ENCODE data around the gene CCL15.

DNA sequence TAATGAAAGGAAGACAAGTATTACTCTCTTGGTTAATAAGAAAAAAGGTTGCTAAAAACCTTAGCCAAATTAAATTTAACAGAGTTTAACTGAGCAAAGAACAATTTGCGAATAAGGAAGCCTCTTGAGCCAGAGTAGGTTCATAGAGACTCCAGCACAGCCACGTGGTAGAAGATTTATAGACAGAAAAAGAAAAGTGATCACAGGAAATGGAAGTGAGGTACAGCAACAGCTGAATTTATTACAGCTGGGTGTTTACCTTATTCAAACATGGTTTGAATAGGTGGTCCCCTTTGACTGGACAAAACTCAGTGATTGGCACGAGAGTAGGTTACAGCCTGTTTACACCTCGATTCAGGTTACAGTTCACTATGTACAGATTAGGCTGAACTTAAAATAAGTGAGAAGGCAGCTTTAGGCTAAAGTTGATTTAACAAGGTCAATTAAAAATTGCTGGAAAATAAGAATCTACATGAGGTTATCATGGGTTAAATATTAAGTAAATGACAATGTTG is 3.3 kb upstream of the CCL15 start:
- TF ChIP-seq MXD4 (CRISPR knock-in tag; IDR thresholded peaks at IDR 0.05; ENCODE audit: borderline replicate concordance) (no peak), ELF4 (CRISPR knock-in tag; IDR thresholded peaks at IDR 0.05; ENCODE audit: low read depth) (no peak), KAT7 (CRISPR knock-in tag; IDR thresholded peaks at IDR 0.05; ENCODE audit: borderline replicate concordance) (no peak), GABPB1 (CRISPR knock-in tag; IDR thresholded peaks at IDR 0.05) (no peak), ZNF416 (CRISPR knock-in tag; IDR thresholded peaks at IDR 0.05) (no peak), ESRRA (CRISPR knock-in tag; IDR thresholded peaks at IDR 0.05; ENCODE audit: borderline replicate concordance) (no peak), IRF1 (CRISPR knock-in tag; IDR thresholded peaks at IDR 0.05) (no peak), E2F5 (CRISPR knock-in tag; IDR thresholded peaks at IDR 0.05) (no peak), SP1 (CRISPR knock-in tag; conservative IDR thresholded peaks at IDR 0.05) (no peak), FOXJ3 (CRISPR knock-in tag; IDR thresholded peaks at IDR 0.05; ENCODE audit: borderline replicate concordance) (no peak), E2F1 (CRISPR knock-in tag; IDR thresholded peaks at IDR 0.05) (no peak), CREM (CRISPR knock-in tag; IDR thresholded peaks at IDR 0.05) (no peak)
- TF ChIP-seq, protein P1, sequence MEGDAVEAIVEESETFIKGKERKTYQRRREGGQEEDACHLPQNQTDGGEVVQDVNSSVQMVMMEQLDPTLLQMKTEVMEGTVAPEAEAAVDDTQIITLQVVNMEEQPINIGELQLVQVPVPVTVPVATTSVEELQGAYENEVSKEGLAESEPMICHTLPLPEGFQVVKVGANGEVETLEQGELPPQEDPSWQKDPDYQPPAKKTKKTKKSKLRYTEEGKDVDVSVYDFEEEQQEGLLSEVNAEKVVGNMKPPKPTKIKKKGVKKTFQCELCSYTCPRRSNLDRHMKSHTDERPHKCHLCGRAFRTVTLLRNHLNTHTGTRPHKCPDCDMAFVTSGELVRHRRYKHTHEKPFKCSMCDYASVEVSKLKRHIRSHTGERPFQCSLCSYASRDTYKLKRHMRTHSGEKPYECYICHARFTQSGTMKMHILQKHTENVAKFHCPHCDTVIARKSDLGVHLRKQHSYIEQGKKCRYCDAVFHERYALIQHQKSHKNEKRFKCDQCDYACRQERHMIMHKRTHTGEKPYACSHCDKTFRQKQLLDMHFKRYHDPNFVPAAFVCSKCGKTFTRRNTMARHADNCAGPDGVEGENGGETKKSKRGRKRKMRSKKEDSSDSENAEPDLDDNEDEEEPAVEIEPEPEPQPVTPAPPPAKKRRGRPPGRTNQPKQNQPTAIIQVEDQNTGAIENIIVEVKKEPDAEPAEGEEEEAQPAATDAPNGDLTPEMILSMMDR (IDR thresholded peaks at IDR 0.05) = no peak
- TF ChIP-seq, protein P2, sequence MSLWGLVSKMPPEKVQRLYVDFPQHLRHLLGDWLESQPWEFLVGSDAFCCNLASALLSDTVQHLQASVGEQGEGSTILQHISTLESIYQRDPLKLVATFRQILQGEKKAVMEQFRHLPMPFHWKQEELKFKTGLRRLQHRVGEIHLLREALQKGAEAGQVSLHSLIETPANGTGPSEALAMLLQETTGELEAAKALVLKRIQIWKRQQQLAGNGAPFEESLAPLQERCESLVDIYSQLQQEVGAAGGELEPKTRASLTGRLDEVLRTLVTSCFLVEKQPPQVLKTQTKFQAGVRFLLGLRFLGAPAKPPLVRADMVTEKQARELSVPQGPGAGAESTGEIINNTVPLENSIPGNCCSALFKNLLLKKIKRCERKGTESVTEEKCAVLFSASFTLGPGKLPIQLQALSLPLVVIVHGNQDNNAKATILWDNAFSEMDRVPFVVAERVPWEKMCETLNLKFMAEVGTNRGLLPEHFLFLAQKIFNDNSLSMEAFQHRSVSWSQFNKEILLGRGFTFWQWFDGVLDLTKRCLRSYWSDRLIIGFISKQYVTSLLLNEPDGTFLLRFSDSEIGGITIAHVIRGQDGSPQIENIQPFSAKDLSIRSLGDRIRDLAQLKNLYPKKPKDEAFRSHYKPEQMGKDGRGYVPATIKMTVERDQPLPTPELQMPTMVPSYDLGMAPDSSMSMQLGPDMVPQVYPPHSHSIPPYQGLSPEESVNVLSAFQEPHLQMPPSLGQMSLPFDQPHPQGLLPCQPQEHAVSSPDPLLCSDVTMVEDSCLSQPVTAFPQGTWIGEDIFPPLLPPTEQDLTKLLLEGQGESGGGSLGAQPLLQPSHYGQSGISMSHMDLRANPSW (CRISPR knock-in tag; conservative IDR thresholded peaks at IDR 0.05; ENCODE audit: low read depth) = no peak

All from WTC11 (cell line).